Left forelimb (tissue), 1 donor: ENCODE data around the gene CBX5.
"Not testable (repeated sequence)": the region's sequence is repeated elsewhere in the genome, so short reads cannot be mapped to it uniquely, and the experiment has no call there.

Experiments used
- DNase-seq: peaks from one replicate; pipeline ENCODE4 v3.0.0-alpha.2; 2018; ENCODE audit warnings: low spot score

Gene CBX5

DNA sequence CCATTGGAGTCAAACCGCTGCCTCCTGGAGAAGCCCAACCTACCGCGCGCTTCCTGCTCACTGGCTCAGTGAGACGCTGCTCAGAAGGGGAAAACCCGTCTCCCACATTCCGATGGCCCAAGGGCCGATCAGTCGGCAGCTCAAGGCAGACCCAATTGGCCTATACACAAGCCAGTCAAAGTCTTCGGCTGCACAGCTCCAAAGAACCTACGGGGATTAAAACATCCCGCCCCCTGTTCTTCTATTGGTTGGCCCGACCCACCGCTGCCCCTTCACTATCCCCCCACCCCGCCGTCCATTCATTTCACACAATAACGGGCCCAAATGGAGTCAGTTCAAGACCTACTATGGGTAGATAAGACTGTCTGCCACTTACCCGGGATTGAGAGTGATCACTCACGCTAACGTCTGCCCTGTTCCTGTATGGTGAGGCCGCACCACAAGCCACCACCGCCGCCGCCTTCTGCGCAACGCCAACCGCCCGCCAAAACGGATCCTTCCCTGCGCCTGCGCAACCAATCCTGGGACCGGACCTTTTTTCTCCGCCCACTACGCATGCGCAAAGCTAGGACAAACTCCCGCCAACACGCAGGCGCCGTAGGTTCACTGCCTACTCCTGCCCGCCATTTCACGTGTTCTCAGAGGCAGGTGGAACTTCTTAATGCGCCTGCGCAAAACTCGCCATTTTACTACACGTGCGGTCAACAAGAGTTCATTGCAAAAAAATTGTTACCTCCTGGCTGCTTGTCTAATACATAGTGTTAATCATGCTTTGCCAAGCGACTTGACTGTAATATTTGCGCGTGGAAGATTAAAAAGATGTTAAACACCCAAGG is at the start of gene CBX5:
TSS of gene CBX5 (minus strand) at position 491 of the 836 bp plus-strand sequence. CDS start 22,472 bp downstream, outside the sequence.
- peak; percentile 99 for DNase-seq

DNA sequence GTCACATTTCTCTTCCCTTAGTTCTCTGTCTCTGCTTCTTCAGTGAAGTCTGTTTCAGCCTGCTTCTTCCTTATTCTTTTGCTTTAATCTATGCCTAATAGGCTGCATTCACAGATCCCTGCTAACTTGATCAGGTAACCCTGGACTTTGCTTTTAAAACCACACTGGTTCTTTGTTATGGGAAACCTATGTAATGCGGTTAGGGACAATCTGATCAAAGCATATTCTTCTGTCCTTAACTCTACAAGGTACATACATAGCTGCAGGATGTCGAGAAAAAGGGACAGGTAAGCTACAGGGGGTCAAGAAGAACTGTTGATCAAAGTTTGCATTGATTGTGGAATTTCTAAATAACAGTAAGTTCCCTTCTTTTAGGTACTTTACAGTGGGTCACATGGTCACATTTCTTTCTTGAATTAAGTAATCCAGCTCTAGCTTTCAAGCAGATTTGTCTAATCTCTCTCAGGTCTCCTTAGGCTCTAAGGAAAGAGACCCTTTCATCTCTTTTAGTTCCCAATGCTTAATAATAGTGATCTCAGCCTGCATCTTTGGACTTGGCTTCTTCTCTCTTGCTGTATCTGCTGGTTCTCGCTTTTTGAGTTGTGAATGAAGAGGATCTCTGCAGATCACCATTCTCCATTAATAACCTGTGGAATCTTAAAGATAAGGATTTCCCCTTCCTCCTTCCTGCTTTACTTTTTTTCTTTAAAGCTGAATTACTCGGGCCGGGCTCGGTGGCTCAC is 48.8 kb upstream of the CBX5 start:
- no peak for DNase-seq

DNA sequence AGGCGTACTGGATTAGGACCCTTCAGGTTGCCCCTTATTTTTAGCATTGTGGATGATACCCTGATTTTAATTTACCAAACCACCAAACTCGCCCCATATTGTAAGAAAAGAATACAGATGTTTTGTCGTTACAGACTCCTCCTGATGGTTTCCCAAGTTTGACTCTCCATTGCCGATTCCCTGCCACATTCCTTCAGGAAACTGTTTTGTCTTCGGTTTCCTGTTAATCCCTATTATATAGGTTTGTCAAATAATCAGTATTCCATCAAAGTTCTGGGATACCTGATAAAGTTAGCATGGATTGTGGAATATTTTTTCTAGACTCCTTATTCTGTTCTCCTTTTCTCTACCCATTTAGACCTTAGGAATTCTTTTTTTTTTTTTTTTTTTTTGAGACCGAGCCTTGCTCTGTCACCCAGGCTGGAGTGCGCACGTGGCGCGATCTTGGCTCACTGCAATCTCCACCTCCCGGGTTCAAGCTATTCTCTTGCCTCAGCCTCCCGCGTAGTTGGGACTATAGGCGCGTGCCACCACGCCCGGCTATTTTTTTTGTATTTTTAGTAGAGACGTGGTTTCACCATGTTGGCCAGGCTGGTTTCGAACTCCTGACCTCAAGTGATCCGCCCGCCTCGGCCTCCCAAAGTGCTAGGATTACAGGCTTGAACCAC is 45.7 kb upstream of the CBX5 start:
- DNase-seq: not testable (repeated sequence)

DNA sequence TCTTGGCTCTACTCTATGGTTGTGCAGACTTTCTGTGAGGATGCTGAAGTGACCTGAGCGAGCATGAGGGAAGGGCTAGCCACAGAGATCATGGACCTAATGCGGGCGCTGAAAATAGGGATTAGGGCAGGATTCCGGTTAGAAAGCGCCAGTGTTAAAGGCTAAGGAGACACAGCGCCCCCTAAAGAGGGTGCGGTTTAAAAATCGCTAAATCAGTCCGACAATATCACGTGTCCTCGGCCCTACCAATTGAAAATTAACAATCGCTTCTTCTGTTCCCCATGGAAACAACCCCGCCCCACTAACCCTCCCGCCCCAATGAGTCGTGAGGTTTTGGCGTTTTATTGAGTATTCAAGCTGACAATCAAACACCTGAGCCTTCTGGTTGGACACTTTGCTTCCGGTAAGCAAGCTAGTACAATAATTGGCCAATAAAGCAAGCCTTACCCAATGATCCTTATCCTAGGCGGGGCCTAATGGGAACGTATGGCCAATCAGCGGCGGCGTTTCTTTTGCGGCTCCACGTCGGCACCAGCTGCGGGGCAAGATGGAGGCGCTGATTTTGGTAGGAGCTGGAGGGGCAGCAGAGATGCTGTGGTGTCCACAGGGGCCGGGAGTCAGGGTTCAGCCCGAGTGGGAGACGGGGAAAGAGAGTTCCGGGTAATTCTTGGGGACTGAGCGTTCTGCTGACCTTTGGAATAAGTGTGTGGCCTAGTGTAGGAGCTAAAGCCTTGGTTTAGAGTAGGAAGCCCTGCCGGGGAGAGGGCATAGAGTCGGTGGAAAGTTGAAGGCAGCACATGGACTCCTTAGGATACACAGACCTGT is 44.9 kb upstream of the CBX5 start, which contains the start of gene COPZ1:
TSS of gene COPZ1 (plus strand) at position 515 of the 825 bp plus-strand sequence. CDS start at position 548, 33 bp downstream.
- peak; percentile 95 for DNase-seq

DNA sequence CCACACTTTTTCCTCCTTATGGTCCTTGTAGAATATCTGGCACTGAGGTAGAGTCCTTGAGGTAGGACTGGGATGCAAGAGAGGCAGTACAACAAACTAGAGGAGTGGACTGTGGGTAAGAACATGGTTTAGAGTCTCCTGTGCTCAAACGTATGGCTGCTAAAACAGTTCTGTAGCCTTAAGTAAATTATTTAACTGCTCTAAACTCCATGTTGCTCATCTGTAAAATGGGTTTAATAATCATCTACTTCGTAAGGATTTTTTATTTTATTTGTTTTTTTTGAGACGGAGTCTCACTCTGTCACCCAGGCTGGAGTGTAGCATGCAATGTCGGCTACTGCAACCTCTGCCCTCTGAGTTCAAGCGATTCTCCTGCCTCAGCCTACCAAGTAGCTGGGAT is 41.4 kb upstream of the CBX5 start:
- no peak for DNase-seq

DNA sequence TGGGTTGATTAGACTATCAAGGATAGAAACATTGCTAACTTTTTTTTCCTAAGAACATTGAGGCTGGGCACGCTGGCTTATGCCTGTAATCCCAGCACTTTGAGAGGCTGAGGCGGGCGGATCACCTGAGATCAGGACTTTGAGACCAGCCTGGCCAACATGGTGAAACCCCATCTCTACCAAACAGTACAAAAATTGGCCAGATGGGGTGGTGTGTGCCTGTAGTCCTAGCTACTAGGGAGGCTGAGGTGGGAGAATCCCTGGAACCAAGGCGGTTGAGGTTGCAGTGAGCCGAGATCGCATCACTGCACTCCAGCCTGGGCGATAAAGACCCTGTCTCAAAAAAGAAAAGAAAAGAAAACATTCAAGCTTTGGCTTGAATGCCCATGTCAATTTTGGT is 32.4 kb upstream of the CBX5 start:
- not testable (repeated sequence) for DNase-seq

DNA sequence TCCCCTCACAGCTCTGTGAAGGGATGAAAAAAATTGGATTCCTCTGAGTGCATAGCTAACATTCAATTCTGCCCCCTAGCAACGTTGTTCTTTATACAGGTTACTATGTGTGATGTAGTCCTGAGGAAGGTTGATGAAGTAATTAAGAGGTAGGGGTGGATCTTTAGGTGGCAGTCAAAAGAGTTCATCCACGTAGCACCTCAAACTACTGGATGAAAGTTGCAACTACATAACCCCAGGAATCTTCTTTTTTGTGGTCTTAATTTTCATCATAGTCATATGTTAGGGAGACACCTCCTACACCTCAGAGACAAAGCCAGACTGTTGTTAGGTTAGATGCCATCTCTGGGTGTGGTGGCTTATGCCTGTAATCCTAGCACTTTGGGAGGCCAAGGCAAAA is 31.1 kb upstream of the CBX5 start:
- no peak for DNase-seq

DNA sequence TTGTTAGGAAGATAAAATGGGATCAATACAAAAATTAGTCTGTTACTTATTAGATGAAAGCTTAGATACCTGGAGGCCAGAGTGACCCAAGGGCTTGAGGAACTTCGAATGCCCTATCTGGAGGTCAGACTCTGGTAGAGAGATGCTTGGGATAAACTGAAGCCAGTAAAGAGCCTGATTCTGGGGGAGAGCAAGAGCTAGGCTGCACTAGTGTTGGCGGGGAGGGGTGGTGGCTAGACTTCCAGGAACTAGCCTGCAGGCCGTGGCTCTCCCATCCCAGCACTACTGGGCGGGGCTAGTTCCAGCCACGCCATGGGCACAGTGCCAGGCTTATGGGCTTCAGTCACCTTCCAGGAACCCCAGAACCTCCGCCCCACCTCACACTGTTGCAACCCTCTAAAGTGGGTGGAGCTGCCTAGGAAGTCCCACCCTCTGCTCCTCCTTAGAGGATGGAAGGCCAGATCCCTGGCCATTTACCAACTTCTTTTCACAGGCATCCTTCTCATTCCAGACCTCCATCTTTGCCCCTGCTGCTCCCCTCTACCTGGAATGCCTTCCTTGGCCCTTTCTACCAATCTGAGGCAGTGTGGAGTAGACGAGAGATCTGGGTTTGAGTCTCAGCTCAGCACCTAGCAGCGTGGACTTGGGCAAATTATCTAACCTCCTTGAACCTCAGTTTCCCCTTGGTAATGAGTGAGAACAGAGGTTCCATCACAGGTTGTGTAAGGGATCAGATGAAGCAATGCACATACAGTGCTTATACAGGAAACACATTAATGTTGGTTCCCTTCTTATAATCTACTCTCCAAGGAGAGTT is 27.2 kb upstream of the CBX5 start:
- no peak for DNase-seq

DNA sequence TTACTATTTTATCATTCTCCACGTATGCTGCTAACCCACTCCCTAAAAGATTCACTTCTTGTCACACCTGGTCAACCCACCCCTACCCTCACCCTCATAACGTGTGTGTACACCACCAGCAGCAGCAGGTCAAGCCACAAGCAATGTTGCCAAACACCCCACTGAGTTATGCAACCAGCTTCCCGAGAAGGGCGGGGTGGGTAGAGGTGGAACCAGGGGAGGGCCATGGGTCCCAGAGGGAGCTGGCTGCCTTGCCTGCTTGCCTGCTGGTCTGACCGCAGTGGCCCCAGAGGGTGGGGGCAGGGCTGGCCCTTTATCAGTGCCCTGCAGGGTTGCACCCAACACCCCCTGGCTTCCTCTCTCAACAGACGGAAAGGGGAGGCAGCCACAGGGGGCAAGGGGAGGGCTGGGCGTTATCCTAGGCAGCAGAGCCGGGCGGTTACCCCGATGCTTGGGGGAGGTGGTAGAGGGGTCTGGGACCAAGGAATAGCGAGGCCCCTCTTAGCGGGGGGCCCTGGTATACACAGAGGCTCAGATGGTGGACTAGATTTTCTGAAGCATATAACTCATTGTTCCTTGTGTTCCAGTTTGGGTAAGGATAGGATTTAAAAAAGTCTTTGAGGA is 24.4 kb upstream of the CBX5 start:
- DNase-seq: no peak

DNA sequence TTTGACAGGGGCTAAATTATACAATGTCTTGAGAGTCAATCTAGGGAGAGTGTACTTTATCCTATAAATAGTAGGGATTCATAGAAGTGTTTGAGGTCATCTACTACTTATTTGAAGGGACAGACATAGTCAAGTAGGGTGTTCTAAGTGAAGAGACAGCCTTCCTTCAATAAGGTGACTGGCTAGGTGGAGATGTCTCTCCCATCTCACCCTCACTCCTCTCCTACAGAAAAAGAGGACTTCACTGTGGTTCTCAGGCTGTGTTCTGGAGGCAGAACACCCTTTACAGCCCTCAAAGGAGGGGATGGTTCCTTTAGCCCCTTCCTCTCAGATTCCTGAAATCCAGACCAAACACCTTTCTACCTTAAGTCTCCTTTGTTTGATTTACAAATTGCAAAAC is 23.7 kb upstream of the CBX5 start:
- no peak for DNase-seq

DNA sequence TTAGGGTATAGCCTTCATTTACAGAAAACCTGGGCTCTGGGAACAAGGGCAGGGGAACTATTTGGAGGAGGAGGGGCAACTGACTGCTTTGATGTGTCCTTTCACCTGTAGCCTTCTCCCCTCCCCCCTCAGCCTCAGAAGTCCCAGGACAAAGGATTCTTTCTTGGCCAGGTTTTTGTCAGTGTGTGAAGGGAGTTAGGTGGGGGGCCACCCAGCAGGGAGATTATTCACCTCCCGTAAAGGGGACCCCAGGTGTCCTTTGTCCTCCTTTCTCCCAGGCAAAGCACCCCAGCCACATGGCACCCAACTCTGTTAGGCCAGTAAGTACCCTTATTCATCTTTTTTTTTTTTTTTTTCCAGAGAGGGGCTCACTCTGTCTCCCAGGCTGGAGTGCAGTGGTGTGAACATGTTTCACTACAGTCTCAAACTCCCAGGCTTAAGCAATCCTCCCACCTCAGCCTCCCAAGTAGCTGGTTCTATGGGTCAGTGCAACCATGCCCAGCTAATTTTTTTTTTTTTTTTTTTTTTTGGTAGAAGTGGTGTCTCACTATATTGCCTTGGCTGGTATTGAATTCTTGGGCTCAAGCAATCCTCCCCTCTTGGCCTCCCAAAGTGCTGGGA is 21.6 kb upstream of the CBX5 start:
- DNase-seq: no peak

DNA sequence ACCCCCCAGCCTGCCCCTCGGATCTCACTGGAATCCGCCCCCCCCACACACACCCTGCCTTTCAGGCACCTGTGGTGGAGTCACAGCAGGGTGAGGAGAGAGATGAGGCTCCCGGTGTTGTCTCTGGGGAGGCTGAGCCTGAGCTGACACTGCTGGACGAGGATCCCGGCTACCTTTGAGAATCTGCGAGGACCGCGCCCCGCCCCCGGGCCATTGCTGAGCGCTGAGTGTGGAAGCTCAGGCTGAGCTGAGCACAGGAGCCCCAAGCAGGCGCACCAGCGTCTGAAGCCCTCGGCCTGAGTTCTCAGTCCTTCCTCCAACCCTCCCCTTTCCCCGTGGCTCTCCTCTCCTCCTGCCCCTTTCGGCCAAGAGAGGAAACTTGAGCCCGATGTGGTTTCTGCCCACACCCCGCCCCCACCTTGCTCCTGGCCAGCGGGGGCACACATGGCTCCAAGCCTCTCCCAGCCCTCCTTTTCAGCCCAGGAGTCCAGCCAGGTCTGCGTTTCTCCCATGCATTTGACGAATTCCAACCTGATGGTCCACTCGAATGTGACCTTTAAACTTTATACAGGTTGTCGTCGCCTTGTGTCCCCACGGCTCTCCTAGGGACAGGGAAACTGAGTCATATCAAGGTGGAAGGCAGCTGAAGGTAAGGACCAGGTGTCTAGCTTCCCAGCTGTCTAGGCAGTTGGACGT is 21.0 kb upstream of the CBX5 start, which contains the start of gene NFE2:
TSS of gene NFE2 (minus strand) at position 284 of the 696 bp plus-strand sequence. CDS start 5,767 bp downstream, outside the sequence.
- no peak for DNase-seq

DNA sequence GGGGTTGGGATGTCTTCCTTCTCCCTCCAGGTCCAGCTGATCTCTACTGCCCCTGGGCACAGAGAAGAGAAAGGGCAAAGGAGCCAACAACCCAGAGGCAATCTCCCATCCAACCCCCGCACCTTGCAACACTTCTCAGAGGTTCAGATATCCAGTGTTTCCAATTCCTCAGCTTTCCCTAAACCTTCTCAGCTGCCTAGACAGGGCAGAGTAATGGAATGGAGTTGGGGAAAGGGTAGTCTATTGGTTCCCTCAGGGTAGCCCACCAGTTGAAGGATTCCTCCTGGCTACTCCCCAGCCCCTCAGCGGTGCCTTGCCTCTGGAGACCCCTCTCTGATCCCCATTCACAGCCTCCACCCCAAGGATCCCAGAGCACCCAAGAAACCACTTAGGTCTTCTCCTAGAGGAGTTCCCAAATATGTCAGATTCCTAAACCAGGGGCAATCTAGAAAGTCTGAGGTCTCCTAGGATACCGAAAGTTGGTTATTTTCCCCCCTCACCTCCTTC is 20.4 kb upstream of the CBX5 start:
- DNase-seq: no peak

DNA sequence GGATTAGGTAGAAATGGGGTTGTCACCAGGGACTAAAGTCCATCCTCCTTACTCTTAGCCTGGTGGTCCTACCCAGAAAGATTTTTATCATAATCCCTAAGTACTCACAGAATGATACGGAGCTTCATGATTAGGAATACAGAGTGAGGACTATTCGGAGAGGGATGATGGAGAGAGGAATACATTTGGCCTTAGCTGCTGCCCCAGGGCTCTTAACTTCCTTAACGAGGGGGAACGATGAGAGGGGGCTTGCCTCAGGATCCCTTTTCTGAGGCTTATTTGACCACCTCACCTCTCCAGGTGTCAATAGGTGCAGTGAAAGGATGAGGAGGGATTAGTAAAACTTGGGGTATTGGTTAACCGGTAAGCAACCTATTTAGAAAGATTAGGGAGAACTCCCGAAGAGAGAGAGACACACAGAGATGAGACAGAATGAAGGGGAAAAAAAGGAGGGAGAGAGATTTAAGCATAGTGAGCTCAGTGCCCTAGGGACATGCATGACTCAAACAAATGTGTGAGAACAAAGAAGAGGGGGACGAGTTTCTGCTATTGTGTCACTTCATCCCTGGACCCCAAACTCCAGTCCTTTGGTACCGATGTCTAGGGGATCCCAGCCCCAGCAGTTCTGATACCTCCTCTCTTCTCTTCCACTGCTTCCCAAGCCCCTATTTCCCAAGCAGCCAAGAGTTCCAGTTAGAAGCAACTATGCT is 19.7 kb upstream of the CBX5 start:
- DNase-seq: no peak

DNA sequence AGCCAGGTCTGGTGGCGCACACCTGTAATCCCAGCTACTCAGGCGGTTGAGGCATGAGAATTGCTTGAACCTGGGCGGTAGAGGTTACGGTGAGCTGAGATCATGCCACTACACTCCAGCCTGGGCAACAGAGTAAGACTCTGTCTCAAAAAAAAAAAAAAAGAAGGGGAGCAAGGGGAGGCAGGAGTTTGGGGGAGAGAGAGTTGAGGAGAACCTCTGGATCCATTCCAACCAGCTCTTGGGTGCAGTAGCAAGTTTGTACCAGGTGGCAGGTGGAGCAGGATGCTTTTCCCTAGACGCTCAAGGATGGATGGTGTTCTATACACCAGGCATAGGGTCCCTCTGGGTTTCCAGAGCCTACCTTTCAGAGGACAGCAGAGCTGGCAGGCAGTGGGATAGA is 19.0 kb upstream of the CBX5 start:
- DNase-seq: no peak

DNA sequence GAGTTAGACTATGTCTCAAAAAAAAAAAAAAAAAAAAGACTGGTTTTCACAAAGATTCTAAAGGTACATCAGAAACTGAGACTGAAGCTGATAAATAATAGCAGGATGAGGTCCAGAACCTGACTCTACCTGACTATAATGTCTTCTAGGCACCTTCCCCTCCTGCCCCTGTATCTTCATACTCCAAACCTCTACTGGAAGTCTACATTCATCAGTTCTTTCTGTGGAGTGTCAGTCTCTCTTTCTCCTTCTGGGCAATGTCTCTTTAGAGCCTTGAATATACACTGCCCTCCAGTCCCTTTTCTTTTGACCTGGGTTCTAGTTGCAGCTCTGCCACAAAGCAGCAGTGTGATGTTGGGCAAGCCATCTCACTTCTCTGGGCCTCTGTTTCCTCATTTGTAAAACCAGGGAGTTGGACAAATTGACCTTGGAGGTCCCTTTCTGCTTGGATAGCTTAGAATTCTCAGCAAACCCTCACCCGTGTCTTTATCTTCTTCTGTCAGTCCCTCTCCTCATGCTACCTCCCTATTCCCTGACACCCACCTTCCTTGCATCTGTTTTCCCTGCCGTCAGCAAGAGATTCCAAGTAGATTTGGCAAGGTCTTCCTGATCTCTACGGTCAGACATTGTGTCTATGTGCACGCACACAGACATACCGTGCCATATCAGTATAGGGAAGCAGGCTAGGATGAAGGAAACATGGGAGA is 16.6 kb upstream of the CBX5 start:
- DNase-seq: peak; percentile 8

DNA sequence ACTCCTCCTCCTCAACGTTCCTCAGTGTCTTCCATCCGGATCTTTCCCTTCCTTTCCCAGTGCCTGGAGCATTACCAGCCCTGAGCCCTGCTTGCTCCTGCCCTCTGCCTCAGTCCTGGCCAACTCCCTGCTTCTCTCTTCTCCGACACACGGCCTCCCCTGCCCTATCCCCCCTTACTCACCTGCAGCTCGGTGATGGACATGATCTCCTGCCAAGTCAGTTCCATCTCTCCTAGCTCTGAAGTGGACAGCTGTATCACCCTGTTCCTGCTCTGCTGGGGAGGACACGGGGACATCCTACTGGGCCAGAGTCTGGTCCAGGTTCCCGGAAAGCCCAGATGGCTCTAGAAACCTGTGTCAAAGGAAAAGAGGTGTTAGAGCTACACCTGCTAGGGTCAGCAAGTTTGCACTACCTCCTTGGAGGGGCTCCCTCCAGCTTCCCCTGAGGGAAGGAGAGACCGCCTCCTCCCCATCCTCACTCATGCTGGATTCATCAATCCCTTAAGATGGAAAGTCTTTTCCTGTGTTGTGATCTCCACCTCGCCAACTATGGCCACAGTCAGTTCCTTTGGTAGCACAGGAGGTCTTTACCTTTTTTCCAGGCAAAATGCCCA is 15.1 kb upstream of the CBX5 start:
- peak; percentile 47 for DNase-seq
